CD4-positive, alpha-beta T cell treated with Interleukin-4 for 1 hour (primary cell): ENCODE measurements around the gene FOXF2.

ENCODE experiments used
- DNase-seq, 2 donors: peaks; one replicate each; pipeline ENCODE4 v3.0.0-alpha.2; 2020 to 2022

FOXF2 gene

GRCh38 chr6:1392813-1393640 is 3.7 kb downstream of the FOXF2 start:
- DNase-seq = no peak

- DNase-seq = no peak
These were observed 4.4 kb downstream of the FOXF2 start for GRCh38 chr6:1393641-1394283.

DNA sequence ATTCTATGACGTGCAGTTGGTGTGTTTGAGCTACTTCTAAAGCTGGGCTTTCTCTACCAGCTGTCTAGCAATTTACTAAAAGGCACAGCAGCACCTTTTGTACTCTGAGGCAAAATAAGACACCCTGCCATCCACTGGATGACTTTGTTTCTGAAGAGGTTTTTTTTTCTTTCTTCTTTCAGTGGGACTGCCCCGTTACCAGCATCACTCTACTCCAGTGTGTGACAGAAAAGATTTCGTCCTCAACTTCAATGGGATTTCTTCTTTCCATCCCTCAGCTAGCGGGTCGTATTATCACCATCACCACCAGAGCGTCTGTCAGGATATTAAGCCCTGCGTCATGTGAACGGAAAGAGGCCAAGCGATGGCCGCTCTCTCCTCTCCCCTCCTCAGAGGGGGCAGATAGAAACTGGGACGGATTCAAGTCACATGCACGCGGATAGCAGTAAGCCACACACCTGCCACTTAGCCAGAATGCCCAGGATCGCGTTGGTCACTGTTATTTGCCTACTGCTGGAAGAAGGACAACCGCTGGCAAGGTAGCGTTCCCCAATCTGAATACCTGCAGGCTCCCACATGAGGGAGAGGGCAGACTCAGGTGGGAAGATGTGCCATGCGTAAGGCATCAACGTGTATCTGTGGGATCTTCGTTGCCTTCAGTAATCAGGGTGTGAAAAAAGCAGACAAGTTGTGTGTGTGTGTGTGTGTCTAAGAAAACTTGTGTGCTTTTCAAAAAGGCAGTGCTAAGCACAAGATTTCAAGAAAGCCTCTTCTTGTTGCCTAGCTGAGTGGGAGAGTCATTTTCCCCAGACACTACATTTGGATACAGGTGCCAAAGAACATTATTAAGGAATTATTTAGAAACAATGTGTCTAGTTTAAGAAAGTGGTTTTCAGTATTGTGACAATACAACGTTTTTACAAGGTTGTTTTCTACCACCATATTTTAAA is 5.4 kb downstream of the FOXF2 start:
- DNase-seq = no peak

- DNase-seq = no peak
These were observed 6.1 kb downstream of the FOXF2 start for GRCh38 chr6:1395506-1395905.

DNA sequence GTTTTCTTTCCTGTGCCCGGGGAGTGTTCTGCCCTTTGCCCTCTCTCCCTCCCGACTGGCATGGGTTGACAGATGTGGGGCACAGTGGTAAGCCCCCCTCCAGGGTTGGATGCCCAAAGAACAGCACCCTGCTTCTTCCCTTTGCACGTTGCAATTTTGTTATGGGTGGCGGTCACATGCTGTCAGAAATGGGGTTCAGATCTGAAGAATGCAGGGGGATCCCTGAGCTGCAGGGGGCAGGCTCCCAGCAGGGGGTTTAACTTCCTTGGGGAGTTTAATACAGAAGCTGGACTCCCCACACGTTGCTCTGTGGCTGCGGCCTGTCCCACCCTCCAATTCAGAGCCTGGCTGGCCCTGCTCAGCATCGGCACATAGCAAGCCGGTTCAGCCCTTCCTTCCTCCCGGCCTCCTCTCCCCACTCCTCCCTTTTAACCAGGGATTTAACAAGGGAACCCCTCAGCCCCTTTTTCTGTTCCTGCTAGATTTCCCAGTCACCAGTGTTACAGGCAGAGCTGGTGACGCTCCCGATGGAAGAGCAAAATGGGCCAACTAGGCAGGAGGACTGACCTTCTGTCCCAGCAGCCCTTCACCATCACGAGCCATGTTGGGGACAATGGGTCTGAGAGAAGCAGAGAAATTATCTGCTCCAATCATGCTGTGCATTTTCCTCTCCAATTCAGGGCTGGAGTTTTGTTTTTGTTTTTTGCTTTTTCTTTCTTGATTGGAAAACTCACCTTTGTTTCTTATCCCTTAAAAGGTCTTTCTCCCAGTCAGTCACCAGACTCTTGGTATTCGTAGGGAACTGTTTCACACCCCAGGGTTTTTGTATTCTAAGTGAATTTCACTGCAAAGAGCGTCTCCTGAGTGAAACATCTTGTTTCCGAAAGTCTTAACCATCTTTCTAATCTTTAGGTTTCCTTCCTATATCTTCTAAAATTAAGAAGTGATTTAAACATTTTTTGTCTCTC is 6.8 kb downstream of the FOXF2 start:
- no peak for DNase-seq

GRCh38 chr6:1396952-1397868 is 7.8 kb downstream of the FOXF2 start:
- DNase-seq = peak; percentile 56 to 61

DNA sequence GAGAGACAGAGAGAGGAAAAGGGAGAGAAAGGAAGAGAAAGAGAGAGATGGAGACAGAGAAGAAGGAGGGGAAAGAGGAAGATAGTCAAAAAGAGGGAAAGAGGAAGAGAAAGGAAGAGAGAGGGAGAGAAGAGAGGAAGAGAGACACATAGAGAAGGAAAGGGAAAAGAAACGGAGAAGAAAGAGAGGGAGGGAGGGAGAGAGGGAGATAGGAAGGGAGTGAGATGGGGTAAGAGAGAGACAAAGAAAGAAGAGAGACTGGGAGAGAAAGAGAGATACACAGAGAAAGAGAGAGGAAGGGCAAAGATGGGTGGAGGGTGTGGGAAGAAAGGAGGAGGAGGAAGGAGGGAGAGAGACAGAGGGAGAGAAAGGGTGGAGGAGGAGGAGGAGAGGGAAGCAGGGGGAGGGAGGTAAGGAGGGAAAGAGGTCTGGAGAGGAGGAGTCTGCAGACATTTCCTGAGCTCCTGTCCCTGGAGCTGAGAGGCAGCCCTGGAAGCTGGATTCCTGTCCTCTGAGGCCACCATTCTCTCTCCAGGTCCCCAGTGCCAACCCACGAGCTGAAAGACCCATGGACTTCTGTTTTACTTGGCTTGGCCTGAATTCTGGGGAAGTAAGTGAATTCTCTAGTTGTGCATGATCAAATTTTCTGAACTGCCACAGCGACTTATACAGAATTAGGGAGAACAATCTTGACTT is 9.9 kb downstream of the FOXF2 start:
- DNase-seq = no peak

DNA sequence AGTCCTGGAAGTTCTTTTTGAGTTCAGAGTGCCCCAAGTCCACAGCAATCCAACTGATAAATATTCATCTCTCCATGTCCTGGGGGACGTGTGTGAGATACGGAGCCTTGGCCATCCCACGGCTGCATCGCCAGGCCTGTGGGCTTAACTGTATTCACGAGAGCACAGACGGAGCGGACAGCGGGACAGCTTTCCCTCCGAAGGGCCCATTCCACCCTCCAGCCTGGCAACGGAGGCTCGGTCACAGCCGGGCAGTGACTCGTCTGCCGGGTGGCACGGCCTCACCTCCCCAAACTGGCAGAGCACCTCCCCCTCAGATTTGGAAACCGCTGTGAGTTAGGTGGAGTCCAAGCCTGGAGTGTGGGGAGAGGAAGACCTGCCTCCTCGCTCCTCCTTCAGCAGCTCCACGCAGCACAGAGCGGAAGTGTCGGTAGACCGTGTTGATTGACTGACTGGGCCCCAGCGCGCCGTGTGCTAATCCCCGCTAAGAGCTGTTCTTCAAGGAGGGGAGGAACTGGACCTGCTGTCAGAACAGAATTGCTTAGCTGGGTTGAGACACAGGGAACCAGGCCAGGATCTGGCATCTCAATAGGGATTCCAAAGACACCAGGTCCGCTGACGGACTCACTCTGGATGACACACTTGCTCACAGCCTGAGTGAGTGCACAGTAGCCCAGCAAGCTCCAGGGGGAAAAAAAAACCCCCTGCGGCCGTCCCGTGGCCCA is 10.9 kb downstream of the FOXF2 start:
- DNase-seq = no peak

- no peak for DNase-seq
These were observed 13.0 kb downstream of the FOXF2 start for GRCh38 chr6:1402369-1402768.

- DNase-seq = no peak
These were observed 13.5 kb downstream of the FOXF2 start for GRCh38 chr6:1402868-1403267.

GRCh38 chr6:1403851-1404712 is 14.7 kb downstream of the FOXF2 start:
- no peak for DNase-seq

DNA sequence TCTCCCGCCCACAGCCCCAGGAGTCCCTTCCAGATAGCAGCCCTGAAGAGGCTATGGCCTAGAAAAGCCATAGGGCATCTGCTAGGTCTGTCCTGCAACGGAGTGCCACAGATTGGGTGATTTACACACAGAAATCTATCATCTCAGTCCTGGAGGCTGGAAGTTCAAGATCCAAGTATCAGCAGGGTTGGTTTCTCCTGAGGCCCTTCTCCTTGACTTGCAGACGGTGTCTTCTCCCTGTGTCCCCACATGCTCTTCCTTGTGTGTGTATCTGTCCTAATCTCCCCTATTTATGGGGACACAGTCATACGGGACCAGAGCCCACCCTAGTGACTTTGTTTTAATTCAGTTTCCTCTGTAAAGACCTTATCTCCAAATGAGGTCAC is 15.3 kb downstream of the FOXF2 start:
- no peak for DNase-seq

GRCh38 chr6:1405221-1405620 is 15.8 kb downstream of the FOXF2 start:
- no peak for DNase-seq

DNA sequence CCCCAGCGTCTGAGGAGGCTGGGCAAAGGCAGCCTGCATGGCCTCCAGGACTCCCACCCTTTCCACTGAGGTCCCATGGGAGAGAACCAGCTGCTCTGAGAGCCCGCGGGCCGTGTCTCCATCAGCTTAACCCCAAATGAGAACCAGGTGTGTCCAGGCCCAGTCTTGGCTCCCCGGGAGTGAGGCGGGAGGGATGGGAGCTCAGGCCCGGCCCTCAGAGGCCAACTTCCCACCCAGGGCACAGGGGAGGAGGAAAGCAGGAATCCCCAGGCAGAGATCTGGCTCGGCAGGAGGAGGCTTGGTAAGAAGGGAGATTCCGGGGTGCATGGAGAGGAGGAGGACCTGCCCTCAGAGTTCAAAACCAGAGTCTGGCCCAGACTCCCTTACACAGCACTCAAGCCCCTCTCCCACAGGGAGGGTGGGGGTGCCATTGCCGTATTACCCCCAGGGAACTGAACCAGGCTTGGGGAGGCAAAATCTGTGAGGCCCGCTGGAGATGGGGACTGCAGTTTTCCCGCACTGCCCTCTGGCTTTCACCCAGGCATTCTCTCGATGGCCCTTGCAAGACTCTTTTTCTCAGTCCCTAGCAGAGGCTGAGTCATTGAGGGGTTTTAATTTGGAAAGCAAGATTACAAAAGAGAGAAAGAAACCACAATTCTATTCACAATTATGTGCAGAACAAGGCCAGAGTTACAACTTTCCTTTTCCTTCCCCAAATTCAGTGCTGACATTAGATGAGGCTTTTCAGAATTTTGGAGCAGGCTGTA is 17.1 kb downstream of the FOXF2 start:
- no peak for DNase-seq

GRCh38 chr6:1407499-1407990 is 18.2 kb downstream of the FOXF2 start:
- no peak for DNase-seq

- DNase-seq = no peak
These were observed 20.5 kb downstream of the FOXF2 start for GRCh38 chr6:1409774-1410465.

DNA sequence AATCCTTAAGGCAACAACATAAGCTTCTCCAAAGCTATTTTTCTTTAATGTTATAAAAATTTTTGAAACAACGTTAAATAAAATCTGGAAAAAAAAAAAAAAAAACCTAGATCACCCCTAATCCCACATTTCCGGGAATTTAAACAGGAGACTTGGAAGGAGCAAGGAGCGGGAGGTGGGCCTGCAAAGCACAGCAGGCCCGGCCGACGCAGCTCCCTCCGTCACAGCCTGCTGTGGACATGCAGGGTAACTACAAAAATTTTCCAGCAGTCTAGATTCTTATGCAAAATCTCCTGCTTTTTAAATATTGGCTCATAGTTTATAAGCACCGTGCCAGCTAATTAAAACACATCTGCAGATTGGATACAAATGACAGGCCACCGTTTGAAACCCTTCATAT is 23.5 kb downstream of the FOXF2 start:
- DNase-seq = no peak
